Epithelial cell of prostate (primary cell): Measurements from ENCODE around the gene HAT1.
A peak's percentile ranks its signal among the peaks of the same experiment; 100 is the strongest.
"Not testable (repeated sequence)": the region's sequence is repeated elsewhere in the genome, so short reads cannot be mapped to it uniquely, and the experiment has no call there.

ENCODE experiments used
- DNase-seq: peaks from one replicate; pipeline ENCODE4 v3.0.0-alpha.2; 2011; ENCODE audit warnings: low read depth, low spot score
- H3K27ac ChIP-seq: fragments of 450-650 bp; 2 replicates; pipeline ENCODE4 v1.5.1; 2017; ENCODE audit warnings: mild to moderate bottlenecking

The HAT1 gene

GRCh38 chr2:171966235-171966634 lies 44.0 kb downstream of the HAT1 start:
- DNase-seq, result no peak

GRCh38 chr2:171966688-171967087 lies 44.4 kb downstream of the HAT1 start:
- no peak overlapping the region for H3K27ac ChIP-seq
- no peak for DNase-seq

More at GRCh38 chr2:171966235-171966634, 44.0 kb downstream of the HAT1 start:
- H3K27ac ChIP-seq, result no peak overlapping the region

- DNase-seq, result no peak
- no peak overlapping the region for H3K27ac ChIP-seq
Observed at GRCh38 chr2:171968509-171968908, 46.2 kb downstream of the HAT1 start.

- H3K27ac ChIP-seq, result no peak overlapping the region
- no peak for DNase-seq
Observed at GRCh38 chr2:171972329-171972982, 50.2 kb downstream of the HAT1 start.

GRCh38 chr2:171979103-171979502 lies 56.8 kb downstream of the HAT1 start:
- H3K27ac ChIP-seq, result no peak overlapping the region
- no peak for DNase-seq

GRCh38 chr2:171983924-171984323 lies 61.7 kb downstream of the HAT1 start:
- H3K27ac ChIP-seq, DNase-seq: not testable (repeated sequence)

- H3K27ac ChIP-seq, result no peak overlapping the region
- no peak for DNase-seq
Observed at GRCh38 chr2:171985076-171985475, 62.8 kb downstream of the HAT1 start.

- no peak overlapping the region for H3K27ac ChIP-seq
- no peak for DNase-seq
Observed at GRCh38 chr2:171986778-171987177, 64.5 kb downstream of the HAT1 start.

GRCh38 chr2:171991027-171991426 lies 68.8 kb downstream of the HAT1 start:
- no peak overlapping the region for H3K27ac ChIP-seq
- no peak for DNase-seq

- DNase-seq, result no peak
- H3K27ac ChIP-seq, result no peak overlapping the region
Observed at GRCh38 chr2:171995586-171995985, 73.3 kb downstream of the HAT1 start.

- DNase-seq, result no peak
- H3K27ac ChIP-seq, result no peak overlapping the region
Observed at GRCh38 chr2:171996021-171996420, 73.8 kb downstream of the HAT1 start.

- H3K27ac ChIP-seq, DNase-seq: not testable (repeated sequence)
Observed at GRCh38 chr2:171997031-171997430, 74.8 kb downstream of the HAT1 start.

GRCh38 chr2:171999161-171999560 lies 76.9 kb downstream of the HAT1 start:
- peak overlapping the region; percentile 60 for H3K27ac ChIP-seq
- DNase-seq, result no peak

- DNase-seq, result peak; percentile 33
- peak within 1 kb of the TSS; percentile 60 for H3K27ac ChIP-seq
Observed at GRCh38 chr2:171999604-172000469, 77.6 kb downstream of the HAT1 start, which contains the start of gene METAP1D. METAP1D (plus strand) TSS chr2:171999953; CDS start chr2:171999970, 17 bp downstream.

- DNase-seq, result no peak
Observed at GRCh38 chr2:172000696-172001361, 78.6 kb downstream of the HAT1 start.

GRCh38 chr2:172007372-172007771 lies 85.1 kb downstream of the HAT1 start:
- H3K27ac ChIP-seq, result no peak overlapping the region
- no peak for DNase-seq

More at GRCh38 chr2:172000696-172001361, 78.6 kb downstream of the HAT1 start:
- peak overlapping the region; percentile 60 for H3K27ac ChIP-seq

- H3K27ac ChIP-seq, result no peak overlapping the region
- DNase-seq, result no peak
Observed at GRCh38 chr2:172009823-172010222, 87.6 kb downstream of the HAT1 start.

GRCh38 chr2:172011812-172012575 lies 89.7 kb downstream of the HAT1 start:
- no peak for DNase-seq
- H3K27ac ChIP-seq, result no peak overlapping the region

GRCh38 chr2:172012677-172013391 lies 90.6 kb downstream of the HAT1 start:
- DNase-seq, result no peak
- H3K27ac ChIP-seq, result no peak overlapping the region
